SU-DHL-6 (cell line): ENCODE results near the gene KIRREL1.

ENCODE experiments used
- H2AFZ ChIP-seq: fragments of 200-600 bp; sonication (generic); 2 replicates; pipeline ENCODE4 v1.6.1; 2014; ENCODE audit warnings: low read depth, mild to moderate bottlenecking, moderate library complexity, mixed read lengths, antibody characterized with exemption, low read length; ENCODE audit not compliant: severe bottlenecking
- H3F3A ChIP-seq: fragments of 200-600 bp; shearing (Covaris generic); 2 replicates; pipeline ENCODE4 v1.6.0; 2016; ENCODE audit warnings: antibody characterized with exemption, mild to moderate bottlenecking; ENCODE audit not compliant: insufficient read depth
- H3K27ac ChIP-seq: fragments of 200-600 bp; sonication (generic); 2 replicates; pipeline ENCODE4 v1.5.1; 2016; ENCODE audit warnings: low read depth, mild to moderate bottlenecking, low read length, moderate library complexity, mixed read lengths
- H3K27me3 ChIP-seq: fragments of 200-600 bp; sonication (generic), shearing (Covaris generic); 2 replicates; pipeline ENCODE4 v1.6.0; 2014; ENCODE audit warnings: mild to moderate bottlenecking, low read length
- H3K36me3 ChIP-seq: fragments of 200-600 bp; sonication (generic); 2 replicates; pipeline ENCODE4 v1.6.1; 2014; ENCODE audit warnings: mild to moderate bottlenecking, low read length, mixed read lengths
- H3K4me2 ChIP-seq: fragments of 300-600, 200-600 bp; shearing (Covaris generic), sonication (generic); 2 replicates; pipeline ENCODE4 v1.6.0; 2014; ENCODE audit warnings: low read length, low read depth, mild to moderate bottlenecking; ENCODE audit not compliant: poor library complexity, severe bottlenecking
- H3K4me3 ChIP-seq: fragments of 200-600 bp; sonication (generic); 2 replicates; pipeline ENCODE4 v1.5.1; 2014; ENCODE audit warnings: antibody characterized with exemption, low read length, mild to moderate bottlenecking, mixed read lengths; ENCODE audit not compliant: insufficient read depth, poor library complexity, severe bottlenecking
- H3K79me2 ChIP-seq: fragments of 200-600 bp; sonication (generic); 2 replicates; pipeline ENCODE4 v1.6.1; 2014; ENCODE audit warnings: mild to moderate bottlenecking, low read length, moderate library complexity; ENCODE audit not compliant: insufficient read depth
- H3K9ac ChIP-seq: fragments of 200-600 bp; sonication (generic); 2 replicates; pipeline ENCODE4 v1.7.0; 2014; ENCODE audit warnings: mild to moderate bottlenecking, low read length
- H3K9me2 ChIP-seq: fragments of 200-600 bp; sonication (generic); replicated peaks from 2 replicates; pipeline ENCODE4 v1.6.1; 2014; ENCODE audit warnings: low read length; ENCODE audit not compliant: insufficient read depth
- H3K9me3 ChIP-seq: fragments of 200-600 bp; sonication (generic); 2 replicates; pipeline ENCODE4 v1.6.1; 2014; ENCODE audit warnings: low read length, mixed read lengths; ENCODE audit not compliant: insufficient read depth
- H4K20me1 ChIP-seq: fragments of 200-600 bp; sonication (generic); 2 replicates; pipeline ENCODE4 v1.6.1; 2014; ENCODE audit warnings: low read depth, mild to moderate bottlenecking, antibody characterized with exemption, low read length, moderate library complexity, mixed read lengths
- EZH2phosphoT487 ChIP-seq: fragments of 200-600 bp; sonication (generic), shearing (Covaris generic); conservative IDR thresholded peaks from 2 replicates; pipeline ENCODE4 v1.6.1; 2018; ENCODE audit warnings: mild to moderate bottlenecking, antibody characterized with exemption, low read length, moderate library complexity, mixed read lengths
- TF ChIP-seq, protein P1 (sequence below): fragments of 200-600 bp; sonication (generic); IDR thresholded peaks from one replicate; pipeline ENCODE4 v1.5.1; 2017; ENCODE audit warnings: antibody characterized with exemption, mild to moderate bottlenecking, low read length, moderate library complexity; ENCODE audit not compliant: insufficient read depth, poor library complexity, severe bottlenecking

KIRREL1 gene

DNA sequence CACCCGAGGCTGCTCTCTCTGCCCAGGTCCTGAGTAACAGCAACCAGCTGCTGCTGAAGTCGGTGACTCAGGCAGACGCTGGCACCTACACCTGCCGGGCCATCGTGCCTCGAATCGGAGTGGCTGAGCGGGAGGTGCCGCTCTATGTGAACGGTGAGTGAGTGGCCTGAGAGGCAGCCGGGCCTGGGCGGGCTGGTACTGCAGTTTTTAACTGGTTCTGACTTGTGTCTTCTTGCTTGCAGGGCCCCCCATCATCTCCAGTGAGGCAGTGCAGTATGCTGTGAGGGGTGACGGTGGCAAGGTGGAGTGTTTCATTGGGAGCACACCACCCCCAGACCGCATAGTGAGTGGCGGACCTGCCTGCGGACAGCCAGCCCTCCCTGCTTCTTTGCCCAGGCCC is 96.0 kb downstream of the KIRREL1 start:
- Histone ChIP-seq H3K4me2 (no peak overlapping the region), H3K27ac (no peak overlapping the region), H3K9ac (no peak overlapping the region), H3K79me2 (no peaks in the 10 kb centered on the region), H4K20me1 (no peaks in the 10 kb centered on the region), H3K4me3 (no peak overlapping the region), H3K27me3 (no peaks in the 10 kb centered on the region), H3F3A (no peaks in the 10 kb centered on the region), H3K36me3 (no peaks in the 10 kb centered on the region), H2AFZ (no peak overlapping the region), H3K9me2 (no peaks in the 10 kb centered on the region), H3K9me3 (no peaks in the 10 kb centered on the region)
- TF ChIP-seq, protein P1, sequence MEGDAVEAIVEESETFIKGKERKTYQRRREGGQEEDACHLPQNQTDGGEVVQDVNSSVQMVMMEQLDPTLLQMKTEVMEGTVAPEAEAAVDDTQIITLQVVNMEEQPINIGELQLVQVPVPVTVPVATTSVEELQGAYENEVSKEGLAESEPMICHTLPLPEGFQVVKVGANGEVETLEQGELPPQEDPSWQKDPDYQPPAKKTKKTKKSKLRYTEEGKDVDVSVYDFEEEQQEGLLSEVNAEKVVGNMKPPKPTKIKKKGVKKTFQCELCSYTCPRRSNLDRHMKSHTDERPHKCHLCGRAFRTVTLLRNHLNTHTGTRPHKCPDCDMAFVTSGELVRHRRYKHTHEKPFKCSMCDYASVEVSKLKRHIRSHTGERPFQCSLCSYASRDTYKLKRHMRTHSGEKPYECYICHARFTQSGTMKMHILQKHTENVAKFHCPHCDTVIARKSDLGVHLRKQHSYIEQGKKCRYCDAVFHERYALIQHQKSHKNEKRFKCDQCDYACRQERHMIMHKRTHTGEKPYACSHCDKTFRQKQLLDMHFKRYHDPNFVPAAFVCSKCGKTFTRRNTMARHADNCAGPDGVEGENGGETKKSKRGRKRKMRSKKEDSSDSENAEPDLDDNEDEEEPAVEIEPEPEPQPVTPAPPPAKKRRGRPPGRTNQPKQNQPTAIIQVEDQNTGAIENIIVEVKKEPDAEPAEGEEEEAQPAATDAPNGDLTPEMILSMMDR, result no peak
- no peak for TF ChIP-seq EZH2phosphoT487

DNA sequence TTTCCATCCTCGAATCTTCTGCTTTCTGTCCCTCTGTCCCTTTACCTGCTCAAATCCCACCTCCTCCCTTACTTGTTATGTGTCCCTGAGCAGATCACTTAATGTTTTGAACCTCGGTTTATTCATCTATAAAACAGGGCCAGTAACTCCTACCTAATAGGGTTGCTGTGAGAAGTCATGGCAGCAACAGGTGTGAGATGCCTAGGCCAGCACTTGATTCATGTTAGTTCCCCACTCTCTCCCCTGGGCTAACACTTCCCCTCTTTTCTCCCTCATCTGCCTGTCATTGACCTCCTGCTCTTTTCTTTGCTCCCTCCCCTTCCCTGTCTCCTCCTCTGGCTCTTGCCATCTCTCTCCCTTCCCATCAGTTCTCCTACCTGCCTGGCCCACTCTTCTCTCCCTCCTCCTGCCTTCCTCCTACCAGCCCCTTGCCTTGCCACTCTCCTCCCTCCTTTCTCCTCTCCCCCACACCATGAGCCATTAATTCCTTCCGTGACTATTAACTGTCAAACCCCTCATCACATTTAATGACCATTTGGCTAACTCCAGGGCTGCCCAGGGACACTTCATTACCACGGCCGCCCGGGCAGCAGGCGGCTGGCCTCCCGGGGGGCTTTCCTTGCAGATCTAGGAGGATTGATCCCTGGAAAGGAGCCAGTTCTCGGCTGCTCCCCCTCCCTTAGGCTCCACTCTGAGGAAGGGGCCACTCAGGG is 96.6 kb downstream of the KIRREL1 start:
- no peak overlapping the region for H3K9ac ChIP-seq
- TF ChIP-seq, protein P1, result no peak
- no peak for TF ChIP-seq EZH2phosphoT487
- no peak overlapping the region for H3K4me3 ChIP-seq
- no peak overlapping the region for H3K27ac ChIP-seq
- H4K20me1 ChIP-seq, result no peaks in the 10 kb centered on the region
- H2AFZ ChIP-seq, result no peak overlapping the region
- H3F3A ChIP-seq, result no peaks in the 10 kb centered on the region
- no peak overlapping the region for H3K4me2 ChIP-seq
- no peaks in the 10 kb centered on the region for H3K9me2 ChIP-seq
- H3K36me3 ChIP-seq, result no peaks in the 10 kb centered on the region
- no peaks in the 10 kb centered on the region for H3K9me3 ChIP-seq
- H3K27me3 ChIP-seq, result no peaks in the 10 kb centered on the region
- no peaks in the 10 kb centered on the region for H3K79me2 ChIP-seq

DNA sequence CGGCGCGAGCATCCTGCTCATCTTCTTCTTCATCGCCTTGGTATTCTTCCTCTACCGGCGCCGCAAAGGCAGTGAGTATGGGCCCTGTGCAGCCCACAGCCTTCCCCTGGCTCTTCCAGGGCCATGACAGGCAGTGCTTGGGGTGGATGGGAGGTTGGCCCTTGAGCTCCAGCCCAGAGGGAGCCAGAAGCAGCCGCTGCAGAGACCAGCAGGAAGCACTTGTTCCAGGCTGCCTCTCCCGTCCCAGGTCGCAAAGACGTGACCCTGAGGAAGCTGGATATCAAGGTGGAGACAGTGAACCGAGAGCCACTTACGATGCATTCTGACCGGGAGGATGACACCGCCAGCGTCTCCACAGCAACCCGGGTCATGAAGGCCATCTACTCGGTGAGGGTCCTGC is 99.9 kb downstream of the KIRREL1 start:
- Histone ChIP-seq H3K9me2 (no peaks in the 10 kb centered on the region), H4K20me1 (no peaks in the 10 kb centered on the region), H3K9ac (no peak overlapping the region), H3K27me3 (no peaks in the 10 kb centered on the region), H2AFZ (no peak overlapping the region), H3K79me2 (no peaks in the 10 kb centered on the region), H3K4me3 (no peak overlapping the region), H3K27ac (no peak overlapping the region), H3K4me2 (no peak overlapping the region), H3F3A (no peaks in the 10 kb centered on the region), H3K9me3 (no peaks in the 10 kb centered on the region), H3K36me3 (no peaks in the 10 kb centered on the region)
- no peak for TF ChIP-seq EZH2phosphoT487
- TF ChIP-seq, protein P1, result no peak
